Measurements from ENCODE around the gene RNF25. TPM values are rescaled to one million over a fixed set of nuclear protein-coding genes. Genes with fewer than 3 reads are reported as not detected.

RNF25 gene, protein sequence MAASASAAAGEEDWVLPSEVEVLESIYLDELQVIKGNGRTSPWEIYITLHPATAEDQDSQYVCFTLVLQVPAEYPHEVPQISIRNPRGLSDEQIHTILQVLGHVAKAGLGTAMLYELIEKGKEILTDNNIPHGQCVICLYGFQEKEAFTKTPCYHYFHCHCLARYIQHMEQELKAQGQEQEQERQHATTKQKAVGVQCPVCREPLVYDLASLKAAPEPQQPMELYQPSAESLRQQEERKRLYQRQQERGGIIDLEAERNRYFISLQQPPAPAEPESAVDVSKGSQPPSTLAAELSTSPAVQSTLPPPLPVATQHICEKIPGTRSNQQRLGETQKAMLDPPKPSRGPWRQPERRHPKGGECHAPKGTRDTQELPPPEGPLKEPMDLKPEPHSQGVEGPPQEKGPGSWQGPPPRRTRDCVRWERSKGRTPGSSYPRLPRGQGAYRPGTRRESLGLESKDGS
- total RNA-seq: 10 to 100 TPM; 22.0 to 25.7 TPM

DNA sequence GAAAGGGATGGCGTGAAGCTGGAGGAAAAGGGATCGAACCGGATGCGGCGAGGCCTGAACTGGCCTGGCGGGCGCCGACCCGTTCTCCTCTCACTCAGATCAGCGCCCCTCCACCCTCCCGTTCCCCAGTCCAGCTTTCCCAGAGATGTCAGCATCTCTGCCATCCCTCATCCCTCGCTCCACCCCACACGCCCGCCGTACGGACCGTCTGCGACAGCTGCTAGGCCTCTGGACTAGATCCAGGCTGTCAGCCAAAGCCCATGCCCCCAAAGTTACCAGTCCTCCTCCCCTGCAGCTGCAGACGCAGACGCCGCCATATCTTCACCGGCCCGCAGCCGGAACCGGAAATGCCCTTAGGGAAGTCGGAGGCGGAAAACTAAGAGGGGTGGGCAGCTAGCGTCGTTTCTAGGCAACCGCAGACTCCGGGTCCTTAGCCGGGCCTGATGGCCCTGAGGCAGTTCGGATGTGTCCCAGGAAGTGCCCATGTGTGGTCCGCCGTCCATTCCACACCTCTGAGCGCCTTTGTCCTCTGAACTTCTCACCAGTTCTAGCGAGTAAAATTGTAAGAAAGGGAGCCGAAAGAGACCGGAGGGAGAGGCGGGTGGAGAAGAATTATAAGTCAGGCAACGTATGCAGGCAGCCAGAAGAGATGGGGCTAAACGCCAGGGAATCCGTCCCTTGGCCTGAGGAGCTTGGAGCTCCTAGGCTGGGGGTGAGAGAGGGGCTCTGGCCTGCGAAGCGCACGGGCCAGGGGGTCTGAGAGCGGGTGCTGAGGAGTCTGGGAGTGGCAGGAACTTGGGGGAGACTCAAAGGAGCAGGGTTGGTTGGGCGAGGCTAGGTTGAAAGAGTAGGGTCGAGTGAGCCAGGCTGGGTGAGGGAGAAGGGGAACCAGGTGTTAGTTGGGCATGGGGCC, at the start of gene RNF25, which contains the start of gene STK36:
RNF25 (minus strand) TSS at position 349 of the 913 bp plus-strand sequence; CDS start at position 317, 32 bp downstream.
STK36 (plus strand) TSS at position 433 of the 913 bp plus-strand sequence. CDS start 744 bp downstream, outside the sequence.
- DNase-seq (peak; percentile 89), ATAC-seq (peak; percentile 97)
- peaks cover 24% of the 10 kb centered on the region for H3K4me1 Mint-ChIP-seq
- H3K36me3 Mint-ChIP-seq: peaks cover 9% of the 10 kb centered on the region
- no peaks in the 10 kb centered on the region for H3K27me3 Mint-ChIP-seq
- peak within 1 kb of the TSS; percentile 91 for H3K27ac Mint-ChIP-seq
- CTCF ChIA-PET: interaction anchor here (0.8 to 4.2 kb wide), 8 partner anchors 10 to 226 kb away, joined by 3 to 31 read pairs (median 4); partner anchors contain the start of genes BCS1L, TTLL4 and ZNF142
- H3K4me3 Mint-ChIP-seq: peak within 1 kb of the TSS; percentile 98
- no peaks in the 10 kb centered on the region for H3K9me3 Mint-ChIP-seq (ENCODE audit: low read depth)

DNA sequence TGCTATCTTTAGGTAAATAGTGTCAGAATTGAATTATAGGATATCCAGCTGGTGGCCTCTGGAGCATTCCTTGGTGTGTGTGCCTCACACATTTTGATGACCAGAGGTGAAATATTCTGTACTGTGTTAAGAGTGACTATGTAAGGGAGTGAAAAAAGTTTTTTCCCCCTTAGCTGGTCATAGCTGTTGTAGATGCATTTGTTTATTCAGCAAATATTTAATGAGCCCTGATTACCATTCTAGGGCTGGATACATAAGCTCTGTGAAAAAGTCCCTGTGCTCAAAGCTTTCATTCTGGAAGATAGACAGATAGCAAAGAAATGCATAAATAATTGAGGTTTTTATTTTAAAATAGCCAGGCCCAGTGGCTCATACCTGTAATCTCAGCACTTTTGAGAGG, 49.7 kb upstream of the RNF25 start:
- Mint-ChIP-seq H3K27me3 (no peaks in the 10 kb centered on the region), H3K4me3 (no peak overlapping the region), H3K9me3 (ENCODE audit: low read depth) (peaks cover 3% of the 10 kb centered on the region), H3K36me3 (peaks cover 27% of the 10 kb centered on the region), H3K27ac (no peak overlapping the region), H3K4me1 (peaks cover 33% of the 10 kb centered on the region)
- DNase-seq (no peak), ATAC-seq (no peak)
- CTCF ChIA-PET: interaction anchor here (0.7 to 2.5 kb wide), 5 partner anchors 10 to 177 kb away, joined by 3 to 16 read pairs (median 5); partner anchors contain the start of gene TTLL4

DNA sequence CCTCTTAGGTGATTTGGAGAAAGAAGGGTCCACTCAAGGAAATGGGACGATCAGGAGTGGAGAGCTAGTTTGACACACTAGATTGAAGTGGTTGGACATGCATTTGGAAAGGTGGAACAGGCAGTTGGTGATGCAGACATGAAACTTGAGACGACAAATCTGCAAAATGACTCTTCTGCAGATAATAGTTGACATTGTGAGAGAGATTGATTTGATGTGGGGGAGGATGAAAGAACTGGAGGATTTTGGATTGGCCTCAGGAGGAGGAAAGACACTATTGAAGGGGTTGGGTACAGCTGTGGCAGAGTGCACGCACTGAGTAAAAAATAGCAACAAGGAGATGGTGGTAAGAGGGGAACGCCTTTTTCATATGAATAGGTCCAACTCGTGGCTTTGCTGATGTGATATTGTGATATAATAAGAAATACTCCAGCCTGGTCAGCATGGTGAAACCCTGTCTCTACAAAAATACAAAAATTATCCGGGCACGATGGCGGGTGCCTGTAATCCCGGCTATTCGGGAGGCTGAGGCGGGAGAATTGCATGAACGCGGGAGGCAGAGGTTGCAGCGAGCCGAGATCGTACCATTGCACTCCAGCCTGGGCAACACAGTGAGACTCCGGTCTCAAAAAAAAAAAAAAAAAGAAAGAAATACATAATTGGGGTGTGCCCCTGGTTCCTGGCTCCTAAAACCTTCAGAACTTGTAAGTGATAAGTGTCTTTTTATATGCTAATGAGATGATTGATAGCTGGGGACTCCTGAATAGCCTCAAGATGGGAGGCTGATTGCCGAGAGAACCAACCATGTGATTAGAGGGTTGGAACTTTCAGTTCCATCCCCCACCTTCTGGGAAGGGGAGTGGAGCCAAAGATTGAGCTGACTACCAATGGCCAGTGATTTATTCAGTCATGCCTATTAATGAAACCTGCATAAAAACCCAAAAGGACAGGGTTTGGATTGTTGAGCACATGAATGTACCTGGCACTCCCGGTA, 48.5 kb upstream of the RNF25 start:
- ATAC-seq (no peak), DNase-seq (no peak)
- H3K27me3 Mint-ChIP-seq: no peaks in the 10 kb centered on the region
- CTCF ChIA-PET: interaction anchor here (1.7 kb wide), 1 partner anchor 10 kb away, joined by 5 read pairs; the partner anchor contains the start of gene TTLL4
- no peaks in the 10 kb centered on the region for H3K9me3 Mint-ChIP-seq (ENCODE audit: low read depth)
- peaks cover 35% of the 10 kb centered on the region for H3K4me1 Mint-ChIP-seq
- no peak overlapping the region for H3K4me3 Mint-ChIP-seq
- peaks cover 22% of the 10 kb centered on the region for H3K36me3 Mint-ChIP-seq
- H3K27ac Mint-ChIP-seq: no peak overlapping the region

DNA sequence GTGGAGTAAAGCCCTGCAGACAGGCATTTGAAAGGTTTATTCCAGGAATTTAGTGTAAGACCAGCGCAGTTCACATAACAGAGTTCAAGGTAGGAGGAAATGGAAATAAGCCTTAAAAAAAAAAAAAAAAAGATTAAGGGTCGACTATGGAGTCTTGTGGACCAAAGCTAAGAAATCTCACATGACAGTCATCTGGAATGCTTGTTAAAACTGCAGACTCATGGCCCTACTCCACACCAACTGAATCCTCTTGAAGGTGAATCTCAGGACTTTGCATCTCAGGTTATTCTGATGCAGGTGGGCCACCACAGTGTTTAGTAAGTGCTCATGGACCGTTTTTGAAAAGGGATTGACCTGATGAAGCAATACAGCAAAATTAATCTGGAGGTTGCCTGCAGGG, 47.7 kb upstream of the RNF25 start:
- Mint-ChIP-seq H3K9me3 (ENCODE audit: low read depth) (no peaks in the 10 kb centered on the region), H3K36me3 (peaks cover 18% of the 10 kb centered on the region), H3K4me3 (no peak overlapping the region), H3K27ac (no peak overlapping the region), H3K4me1 (peaks cover 35% of the 10 kb centered on the region), H3K27me3 (no peaks in the 10 kb centered on the region)
- CTCF ChIA-PET: interaction anchor here (1.4 to 1.7 kb wide), 2 partner anchors 9 to 128 kb away, joined by 4 to 5 read pairs; partner anchors contain the start of gene TTLL4
- ATAC-seq (no peak), DNase-seq (no peak)

DNA sequence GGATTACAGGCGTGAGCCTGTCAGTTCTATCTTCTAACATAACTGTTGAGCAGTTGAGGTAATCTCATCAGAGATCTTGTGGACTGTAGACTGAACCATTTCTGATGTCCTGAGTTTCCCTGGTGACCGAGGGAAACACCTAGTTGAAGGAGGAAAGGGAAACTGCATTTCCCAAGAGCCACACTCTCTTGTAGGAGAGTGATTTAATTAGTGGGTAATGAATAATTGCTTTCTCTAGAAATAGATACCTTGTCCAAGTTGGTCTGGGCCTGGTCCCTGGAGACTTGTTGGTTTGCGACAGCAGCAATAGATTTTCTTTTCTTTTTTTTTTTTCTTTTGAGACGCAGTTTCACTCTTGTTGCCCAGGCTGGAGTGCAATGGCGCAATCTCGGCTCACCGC, 46.3 kb upstream of the RNF25 start:
- H3K4me1 Mint-ChIP-seq: peaks cover 35% of the 10 kb centered on the region
- H3K27me3 Mint-ChIP-seq: no peaks in the 10 kb centered on the region
- H3K27ac Mint-ChIP-seq: no peak overlapping the region
- peaks cover 16% of the 10 kb centered on the region for H3K36me3 Mint-ChIP-seq
- no peak overlapping the region for H3K4me3 Mint-ChIP-seq
- no peak for DNase-seq
- no peak for ATAC-seq
- CTCF ChIA-PET: interaction anchor here (1.3 to 1.4 kb wide), 2 partner anchors 10 to 129 kb away, joined by 3 to 4 read pairs; no protein-coding TSS in a partner anchor
- H3K9me3 Mint-ChIP-seq (ENCODE audit: low read depth): no peaks in the 10 kb centered on the region

DNA sequence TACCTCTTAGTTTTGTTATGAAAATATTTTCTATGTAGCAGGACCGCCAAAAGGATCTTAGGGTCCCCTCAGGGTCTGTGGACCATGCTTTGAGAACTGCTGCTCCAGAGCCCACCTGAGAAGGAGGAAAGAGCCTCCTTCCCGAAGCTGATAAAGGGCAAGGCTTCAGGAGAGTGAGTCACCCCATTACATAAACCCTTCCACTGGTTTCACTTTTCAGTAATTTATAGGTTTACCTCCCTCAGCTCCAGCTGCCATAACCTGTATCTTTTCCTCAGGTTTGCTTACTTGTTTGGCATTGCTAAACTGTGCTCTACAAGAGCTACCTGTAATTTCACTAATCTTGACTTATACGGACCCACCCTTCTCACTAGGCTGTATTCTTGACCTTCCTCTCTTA, 45.5 kb upstream of the RNF25 start:
- peaks cover 16% of the 10 kb centered on the region for H3K36me3 Mint-ChIP-seq
- no peaks in the 10 kb centered on the region for H3K9me3 Mint-ChIP-seq (ENCODE audit: low read depth)
- peaks cover 28% of the 10 kb centered on the region for H3K4me1 Mint-ChIP-seq
- ATAC-seq (no peak), DNase-seq (no peak)
- CTCF ChIA-PET: interaction anchor here (0.8 to 1.3 kb wide), 2 partner anchors 10 to 159 kb away, joined by 3 read pairs; no protein-coding TSS in a partner anchor
- H3K4me3 Mint-ChIP-seq: no peak overlapping the region
- no peak overlapping the region for H3K27ac Mint-ChIP-seq
- H3K27me3 Mint-ChIP-seq: no peaks in the 10 kb centered on the region

DNA sequence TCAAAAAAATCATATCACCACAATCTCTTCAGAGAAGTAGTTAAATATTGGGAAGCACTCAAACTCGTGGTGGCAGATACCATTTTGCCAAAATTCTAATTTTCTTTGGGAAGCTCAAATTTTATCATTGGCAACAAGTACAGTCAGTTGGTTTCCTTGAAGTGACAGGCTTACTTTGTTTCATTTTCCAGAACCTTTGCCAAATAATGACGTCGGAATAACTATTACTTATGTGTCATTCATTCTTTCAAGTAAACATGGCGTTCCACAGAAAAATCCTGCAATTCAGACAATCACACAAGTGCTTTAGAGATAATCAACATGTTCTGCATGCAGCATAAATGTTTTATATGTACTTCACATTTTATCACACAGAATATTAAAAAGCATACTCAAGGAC, 44.3 kb upstream of the RNF25 start:
- Mint-ChIP-seq H3K36me3 (peaks cover 16% of the 10 kb centered on the region), H3K4me1 (peaks cover 36% of the 10 kb centered on the region), H3K4me3 (no peak overlapping the region), H3K27ac (no peak overlapping the region), H3K27me3 (no peaks in the 10 kb centered on the region), H3K9me3 (ENCODE audit: low read depth) (no peaks in the 10 kb centered on the region)
- ATAC-seq: no peak
- DNase-seq: no peak
- CTCF ChIA-PET: no interaction called here

DNA sequence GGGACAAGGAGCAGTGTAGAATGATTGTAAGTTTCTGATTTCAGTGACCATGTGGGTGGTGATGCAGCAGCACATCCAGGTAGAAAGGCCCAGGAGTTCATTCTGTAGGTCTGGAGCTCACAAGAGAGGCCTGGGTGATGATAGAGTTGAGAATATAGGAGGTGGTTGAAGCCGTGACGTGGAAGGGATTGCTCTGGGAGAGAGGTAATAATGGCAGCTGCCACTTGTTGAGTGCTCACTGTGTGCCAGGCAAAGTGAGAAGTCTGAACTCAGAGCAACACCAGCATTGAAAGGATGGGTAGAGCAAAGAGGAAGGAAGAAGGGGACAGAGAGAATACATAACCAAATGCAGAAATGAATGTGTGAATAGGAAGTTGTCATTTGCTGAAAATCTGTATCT, 42.1 kb upstream of the RNF25 start:
- Mint-ChIP-seq H3K27ac (no peak overlapping the region), H3K4me1 (peaks cover 46% of the 10 kb centered on the region)
- CTCF ChIA-PET: interaction anchor here (0.6 to 1.6 kb wide), 5 partner anchors 15 to 266 kb away, joined by 3 to 6 read pairs (median 4); no protein-coding TSS in a partner anchor

DNA sequence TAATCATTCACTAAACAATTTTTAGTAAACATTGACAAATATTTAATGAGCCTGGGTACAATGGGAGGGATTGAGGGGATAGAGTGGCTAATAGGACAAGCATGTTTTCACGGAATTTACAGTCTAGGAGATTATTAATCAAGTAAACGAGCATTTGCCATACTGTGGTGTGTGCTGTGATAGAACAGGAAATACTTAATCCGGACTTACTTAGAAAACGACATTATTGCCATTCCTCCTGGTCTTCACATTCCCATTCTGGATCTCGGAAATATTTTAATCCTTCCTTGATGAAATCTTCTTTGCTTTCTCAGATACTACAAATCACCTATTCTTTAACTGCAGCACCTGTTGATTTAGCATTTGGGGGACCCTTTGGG, 39.7 kb upstream of the RNF25 start:
- no peaks in the 10 kb centered on the region for H3K9me3 Mint-ChIP-seq (ENCODE audit: low read depth)
- peak overlapping the region; percentile 80 for H3K27ac Mint-ChIP-seq
- H3K36me3 Mint-ChIP-seq: peaks cover 5% of the 10 kb centered on the region
- CTCF ChIA-PET: interaction anchor here (0.8 to 3.2 kb wide), 12 partner anchors 8 to 142 kb away, joined by 4 to 24 read pairs (median 8); partner anchors contain the start of genes BCS1L, RNF25, STK36 and ZNF142
- DNase-seq: no peak
- H3K4me1 Mint-ChIP-seq: peaks cover 52% of the 10 kb centered on the region
- H3K27me3 Mint-ChIP-seq: peaks cover 4% of the 10 kb centered on the region
- ATAC-seq: no peak
- peak overlapping the region; percentile 90 for H3K4me3 Mint-ChIP-seq

More for the DNA sequence above, 42.1 kb upstream of the RNF25 start:
- ATAC-seq (no peak), DNase-seq (no peak)
- no peaks in the 10 kb centered on the region for H3K27me3 Mint-ChIP-seq
- no peaks in the 10 kb centered on the region for H3K9me3 Mint-ChIP-seq (ENCODE audit: low read depth)
- no peak overlapping the region for H3K4me3 Mint-ChIP-seq
- H3K36me3 Mint-ChIP-seq: peaks cover 8% of the 10 kb centered on the region

DNA sequence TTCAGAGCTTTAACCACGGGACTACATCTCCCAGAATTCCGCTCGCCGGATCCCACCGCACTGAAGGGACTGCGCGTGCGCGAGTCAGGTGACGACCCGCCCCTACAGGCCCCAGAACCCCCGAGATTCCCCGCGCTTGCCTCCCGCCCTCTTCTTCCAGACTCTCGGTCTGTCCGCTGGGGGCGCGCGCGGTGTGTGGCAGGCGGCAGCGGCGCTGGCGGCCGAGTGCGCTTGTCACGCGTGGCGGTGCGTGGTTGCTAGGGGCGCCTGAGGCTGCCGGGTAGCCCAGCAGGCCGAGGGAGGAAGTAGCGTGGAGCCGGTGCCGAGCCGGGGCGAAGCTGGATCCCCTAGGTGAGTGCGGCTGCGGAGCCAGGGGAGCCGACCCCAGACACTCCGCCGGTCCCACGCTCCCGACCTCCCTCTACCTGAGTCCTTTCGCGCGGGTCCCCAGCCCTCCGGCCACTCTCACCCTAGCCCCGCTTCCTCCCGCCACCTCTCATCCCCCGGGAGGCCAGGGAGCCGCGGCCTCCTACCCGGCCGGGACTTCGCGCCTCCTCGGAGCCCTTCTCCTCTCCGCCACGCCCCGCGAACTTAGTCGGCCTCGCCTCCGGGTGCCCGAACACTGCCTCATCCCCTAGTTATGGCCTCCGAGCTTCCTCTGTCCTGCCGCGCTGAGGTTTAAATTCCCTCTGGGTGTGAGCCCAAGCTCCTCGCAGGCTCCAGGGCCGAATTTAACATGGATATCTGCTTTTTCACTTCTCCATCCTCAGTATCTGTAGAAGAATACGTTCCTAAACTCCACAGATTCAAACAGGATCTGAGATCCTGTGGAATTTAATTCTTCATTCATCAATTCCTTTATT, 39.1 kb upstream of the RNF25 start, which contains the start of gene TTLL4:
TTLL4 (plus strand) TSS at position 149 of the 863 bp plus-strand sequence. CDS start 26,842 bp downstream, outside the sequence.
- Mint-ChIP-seq H3K4me3 (peak within 1 kb of the TSS; percentile 90), H3K36me3 (peaks cover 4% of the 10 kb centered on the region), H3K27me3 (peaks cover 7% of the 10 kb centered on the region), H3K4me1 (peaks cover 52% of the 10 kb centered on the region), H3K27ac (peak within 1 kb of the TSS; percentile 80), H3K9me3 (ENCODE audit: low read depth) (no peaks in the 10 kb centered on the region)
- ATAC-seq (peak; percentile 95), DNase-seq (peak; percentile 98)
- CTCF ChIA-PET: interaction anchor here (0.6 to 3.2 kb wide), 25 partner anchors 9 to 584 kb away, joined by 3 to 24 read pairs (median 4); partner anchors contain the start of genes BCS1L, RNF25, STK36 and WNT10A

DNA sequence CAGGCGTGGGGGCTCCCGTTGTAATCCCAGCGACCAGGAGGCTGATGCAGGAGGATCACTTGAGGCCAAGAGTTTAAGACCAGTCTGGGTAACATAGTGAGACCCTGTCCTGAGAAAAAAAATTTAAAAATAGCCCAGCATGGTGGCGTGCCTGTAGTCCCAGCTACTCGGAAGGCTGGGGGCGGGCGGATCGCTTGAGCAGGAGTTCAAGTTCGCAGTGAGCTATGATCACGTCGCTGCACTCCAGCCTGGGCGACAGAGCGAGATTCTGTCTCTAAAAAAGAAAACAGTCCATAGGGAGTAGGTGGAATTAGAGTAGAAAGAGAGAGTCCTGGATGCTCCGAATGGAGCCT, 38.5 kb upstream of the RNF25 start:
- peaks cover 51% of the 10 kb centered on the region for H3K4me1 Mint-ChIP-seq
- H3K4me3 Mint-ChIP-seq: peak overlapping the region; percentile 90
- H3K27ac Mint-ChIP-seq: no peak overlapping the region
- ATAC-seq (no peak), DNase-seq (no peak)
- CTCF ChIA-PET: interaction anchor here (0.6 to 3.2 kb wide), 24 partner anchors 8 to 584 kb away, joined by 3 to 24 read pairs (median 4); partner anchors contain the start of genes BCS1L, RNF25, STK36 and WNT10A
- peaks cover 2% of the 10 kb centered on the region for H3K36me3 Mint-ChIP-seq
- peaks cover 8% of the 10 kb centered on the region for H3K27me3 Mint-ChIP-seq
- no peaks in the 10 kb centered on the region for H3K9me3 Mint-ChIP-seq (ENCODE audit: low read depth)

All from activated CD8-positive, alpha-beta memory T cell treated with anti-CD3 and anti-CD28 coated beads, Interleukin-2, amount 10 ng/mL, durations not matched to agents 7 days and 5 days (primary cell).